GM19468 (cell line): ENCODE data around the gene CLPSL2.

Experiments used
- ATAC-seq: cut with Tn5 transposase; IDR thresholded peaks from one replicate; pipeline ENCODE4 v1.9.1; 2021; ENCODE audit warnings: mild to moderate bottlenecking, moderate library complexity, moderate number of reproducible peaks; ENCODE audit not compliant: unreplicated experiment; ENCODE audit errors: extremely low read depth

CLPSL2 gene

DNA sequence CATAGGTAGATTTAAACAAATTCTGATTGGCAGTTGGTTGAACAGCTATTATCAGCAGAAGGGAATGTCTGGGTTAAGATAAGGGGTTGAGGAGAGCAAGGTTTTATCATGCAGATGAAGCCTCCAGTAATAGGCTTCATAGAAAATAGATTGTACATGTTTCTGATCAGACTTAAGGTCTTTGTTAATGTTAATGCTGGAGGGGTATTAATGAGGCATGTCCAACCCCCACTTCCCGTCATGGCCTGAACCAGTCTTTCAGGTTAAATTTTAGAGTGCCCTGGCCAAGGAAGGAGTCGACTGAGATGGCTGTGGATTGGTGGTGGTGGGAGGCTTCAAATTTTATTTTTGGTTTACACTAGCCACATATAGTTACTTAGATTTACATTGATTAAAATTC, 7.8 kb downstream of the CLPSL2 start:
- no peak for ATAC-seq

DNA sequence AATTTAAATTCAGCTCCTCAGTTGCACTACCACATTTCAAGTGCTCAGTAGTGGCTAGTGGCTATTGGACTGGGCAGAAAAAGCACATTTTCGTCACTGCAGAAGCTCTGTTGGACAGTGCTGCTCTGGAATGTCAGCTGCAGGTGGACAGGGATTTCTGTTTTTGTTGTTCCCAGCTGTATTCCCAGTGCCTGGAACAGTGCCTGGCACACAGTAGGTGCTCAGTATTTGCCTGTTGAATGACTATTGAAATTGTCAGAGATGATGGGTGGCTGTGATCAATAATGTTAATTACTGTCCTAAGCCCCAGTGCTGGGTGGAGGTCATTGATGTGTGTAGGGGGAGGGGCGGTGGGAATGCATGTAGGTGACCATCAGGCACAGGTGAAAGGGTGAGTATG, 9.9 kb downstream of the CLPSL2 start:
- ATAC-seq, result no peak

DNA sequence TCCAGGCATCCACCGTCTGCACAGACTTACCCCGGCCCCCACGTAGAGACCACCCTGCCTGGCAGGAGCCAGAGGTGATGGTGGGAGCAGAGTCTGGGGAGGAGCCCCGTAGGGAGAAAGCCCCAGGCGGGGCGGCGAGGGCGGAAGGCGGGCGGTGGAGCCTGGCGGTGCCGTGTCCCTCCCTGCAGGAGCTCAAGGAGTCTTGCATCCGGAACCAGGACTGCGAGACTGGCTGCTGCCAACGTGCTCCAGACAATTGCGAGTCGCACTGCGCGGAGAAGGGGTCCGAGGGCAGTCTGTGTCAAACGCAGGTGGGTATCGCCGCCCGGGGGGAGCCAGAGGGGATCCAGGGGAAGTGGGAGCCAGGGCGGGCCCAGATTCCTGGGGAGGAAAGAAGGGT, 10.4 kb downstream of the CLPSL2 start:
- no peak for ATAC-seq

GRCh38 chr6:35787266-35788218, 11.1 kb downstream of the CLPSL2 start:
- no peak for ATAC-seq

DNA sequence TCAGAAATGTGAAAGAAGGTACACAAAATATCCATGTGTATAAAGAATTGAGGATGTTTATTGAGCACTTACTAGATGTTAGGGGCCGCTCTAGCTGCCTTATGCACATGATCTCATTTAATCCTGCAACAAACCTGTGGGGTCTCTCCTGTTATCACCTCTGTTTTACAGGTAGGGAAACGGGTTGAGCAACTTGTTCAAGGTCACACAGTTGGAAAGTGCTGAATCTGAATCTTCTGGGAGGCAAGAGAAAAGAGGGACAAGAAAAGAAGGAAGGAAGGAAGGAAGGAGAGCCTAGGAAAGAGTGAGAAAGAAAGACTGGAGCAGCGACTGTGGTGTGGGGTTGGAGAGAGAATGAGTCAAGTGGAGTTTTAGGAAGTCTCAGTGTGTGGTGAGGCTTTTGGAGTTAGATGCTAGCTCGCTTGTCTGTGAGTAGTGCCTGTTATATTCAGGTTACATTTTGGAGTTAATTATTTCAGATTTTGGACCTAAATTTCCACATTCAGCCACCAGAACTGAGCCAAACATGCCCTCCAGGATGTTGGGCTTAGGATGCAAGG, 12.1 kb downstream of the CLPSL2 start:
- ATAC-seq, result no peak

- ATAC-seq, result no peak
Measured at GRCh38 chr6:35790683-35791082, 14.3 kb downstream of the CLPSL2 start.

- no peak for ATAC-seq
Measured at GRCh38 chr6:35794536-35795452, 18.4 kb downstream of the CLPSL2 start.

DNA sequence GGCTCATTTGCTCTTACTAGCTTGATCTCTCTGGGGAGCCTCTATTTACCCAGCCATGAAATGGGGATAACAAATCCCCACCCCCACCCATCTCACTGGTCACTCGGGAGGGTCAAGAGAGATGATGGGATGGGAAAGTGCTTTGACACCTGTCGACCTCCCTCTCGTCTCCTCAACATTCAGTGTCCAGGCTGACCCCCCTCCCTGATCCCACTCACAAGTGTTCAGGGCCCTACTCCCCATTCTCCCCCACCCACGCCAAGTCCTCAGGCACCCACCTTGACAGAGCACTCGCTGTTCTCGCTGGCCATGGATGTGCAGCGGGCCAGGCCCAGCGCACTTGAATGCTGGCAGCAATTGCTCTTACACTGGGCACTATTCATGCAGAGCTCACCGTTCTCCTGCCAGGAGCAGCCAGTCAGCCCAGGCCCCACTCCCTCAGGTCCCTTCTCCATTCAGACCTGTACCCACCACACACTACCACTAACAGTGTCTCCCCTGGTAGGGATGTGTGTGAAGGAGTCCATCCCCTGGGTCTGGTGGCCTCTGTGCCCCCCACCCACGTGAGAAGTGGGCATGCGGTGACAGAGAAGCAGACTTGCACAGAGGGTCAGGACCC, 19.2 kb downstream of the CLPSL2 start:
- no peak for ATAC-seq

- no peak for ATAC-seq
Measured at GRCh38 chr6:35796236-35796635, 19.8 kb downstream of the CLPSL2 start.

DNA sequence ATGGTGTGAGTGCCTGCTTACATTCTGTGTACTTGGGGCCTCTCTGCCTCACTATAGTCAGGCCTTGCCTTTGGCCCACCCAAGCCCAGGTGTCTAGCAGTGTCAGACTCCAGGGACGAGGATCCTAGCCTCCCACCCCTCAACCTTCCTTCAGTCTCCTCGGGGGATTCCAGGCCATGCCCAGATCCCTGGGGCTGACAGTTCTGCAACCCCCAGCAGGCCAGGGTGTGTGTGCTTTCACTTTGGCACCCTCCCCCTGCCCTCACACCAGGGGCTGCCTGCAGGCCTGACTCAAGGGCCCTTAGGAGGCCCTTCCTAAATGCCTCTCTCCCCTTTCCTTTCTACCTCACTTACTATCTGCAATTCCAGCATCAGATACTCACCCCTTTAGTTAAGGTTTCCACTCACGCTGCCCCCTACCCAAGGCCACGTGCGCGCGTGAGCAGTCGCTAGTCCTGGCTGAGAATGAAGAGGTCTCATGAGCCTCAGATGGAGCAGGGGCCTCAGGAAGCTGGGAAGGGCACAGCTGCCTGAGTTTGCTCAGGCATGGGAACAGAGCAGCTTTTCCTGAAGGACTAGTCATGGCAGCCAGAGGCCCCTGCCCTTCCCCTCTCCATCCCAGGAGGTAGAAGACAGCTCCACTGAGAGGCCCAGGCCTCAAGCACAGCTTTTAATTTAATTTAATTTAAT, 21.6 kb downstream of the CLPSL2 start:
- ATAC-seq, result no peak

DNA sequence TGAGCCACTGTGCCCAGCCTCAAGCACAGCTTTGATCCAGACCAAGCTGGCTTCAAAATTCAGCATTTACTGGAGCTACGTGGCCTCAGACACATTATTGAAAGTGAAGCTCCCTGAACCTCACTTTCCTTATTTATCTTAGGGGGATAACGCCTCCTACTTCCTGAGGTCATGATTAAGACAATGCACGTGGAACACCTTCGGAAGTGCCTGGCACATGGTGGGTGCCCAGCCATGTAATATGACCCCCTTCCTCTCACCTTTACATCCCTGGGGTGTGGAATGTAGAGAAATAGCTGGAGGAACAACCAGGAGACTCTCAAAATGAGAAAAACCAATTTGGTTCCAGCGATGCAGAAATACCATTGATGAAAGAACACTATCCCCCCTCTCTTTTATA, 22.3 kb downstream of the CLPSL2 start:
- ATAC-seq, result no peak

DNA sequence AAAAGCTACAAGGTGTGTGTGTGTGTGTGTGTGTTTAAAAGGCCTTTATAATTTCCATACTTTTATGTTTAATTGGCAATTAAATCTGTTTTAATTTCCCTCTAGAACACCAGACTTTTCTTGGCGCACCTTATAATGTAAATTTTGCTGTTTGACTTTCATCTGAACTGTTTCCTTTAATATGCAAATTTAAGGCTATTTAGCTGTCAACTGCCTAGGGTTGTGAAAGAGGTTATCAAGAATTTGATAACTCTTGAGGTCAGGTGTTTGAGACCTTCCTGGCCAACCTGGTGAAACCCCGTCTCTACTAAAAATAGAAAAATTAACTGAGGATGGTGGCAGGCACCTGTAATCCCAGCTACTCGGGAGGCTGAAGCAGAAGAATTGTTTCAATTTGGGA, 24.8 kb downstream of the CLPSL2 start:
- no peak for ATAC-seq

DNA sequence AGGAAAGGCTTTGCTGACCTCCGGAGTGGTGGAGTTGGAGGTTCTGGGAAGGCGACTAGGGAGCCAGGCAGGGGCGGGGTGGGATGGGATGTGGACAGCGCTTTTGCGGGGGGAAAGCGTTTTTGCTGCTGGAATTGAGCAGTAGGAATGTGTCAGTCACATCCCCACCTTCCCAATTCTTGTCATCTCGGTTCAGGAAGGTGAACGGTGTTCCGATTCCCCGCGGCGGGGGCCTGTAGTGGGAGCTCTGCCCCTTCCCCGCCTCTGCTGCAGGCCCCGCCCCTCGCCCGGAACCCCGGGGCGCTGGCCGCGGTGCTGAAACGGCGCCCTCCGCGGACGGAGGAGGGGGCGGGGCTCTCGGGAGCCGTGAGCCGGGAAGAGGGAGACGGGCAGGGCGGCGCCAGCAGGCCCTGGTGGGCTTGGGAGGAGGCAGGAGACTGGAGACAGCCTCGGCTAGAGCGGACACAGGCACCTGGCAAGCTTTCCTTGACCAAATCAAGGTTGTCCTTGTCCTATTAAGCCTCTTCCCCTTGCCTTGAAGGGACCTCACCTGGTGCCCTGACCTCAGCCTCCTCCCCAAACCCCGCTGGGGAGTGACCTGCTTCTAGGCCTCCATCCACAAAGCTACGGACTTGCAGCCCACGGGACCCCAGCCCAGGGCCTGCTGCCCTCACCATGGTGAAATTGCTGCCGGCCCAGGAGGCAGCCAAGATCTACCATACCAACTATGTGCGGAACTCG, 28.8 kb downstream of the CLPSL2 start, which contains the start of gene LHFPL5:
Gene LHFPL5, plus strand, starts transcription at position 357 of the 741 bp plus-strand sequence. Its CDS starts 319 bp downstream, at position 676.
- ATAC-seq, result no peak

- ATAC-seq, result no peak
Measured at GRCh38 chr6:35808688-35809087, 32.3 kb downstream of the CLPSL2 start.

GRCh38 chr6:35809809-35810208, 33.4 kb downstream of the CLPSL2 start:
- ATAC-seq, result no peak

- no peak for ATAC-seq
Measured at GRCh38 chr6:35810971-35811698, 34.7 kb downstream of the CLPSL2 start.

DNA sequence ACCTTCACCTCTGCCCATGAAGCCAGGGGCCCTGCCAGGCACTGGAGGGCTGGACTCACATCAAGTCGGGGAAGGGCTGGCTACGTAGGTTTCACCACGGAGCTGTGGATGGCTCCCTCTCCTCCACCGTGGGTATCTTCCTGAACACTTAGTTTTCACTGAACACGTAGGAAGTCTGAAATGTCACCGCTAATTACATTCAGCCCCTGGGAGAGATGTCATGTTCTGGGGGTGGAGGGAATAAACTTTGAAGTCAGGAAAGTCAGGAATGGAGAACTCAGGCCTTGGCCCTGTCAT, 35.2 kb downstream of the CLPSL2 start:
- no peak for ATAC-seq

GRCh38 chr6:35817515-35817914, 41.1 kb downstream of the CLPSL2 start:
- ATAC-seq, result no peak
